Measurements from ENCODE around the gene SLAMF7.

GRCh38 chr1:160798439-160798838 is 59.4 kb downstream of the SLAMF7 start:
- TF ChIP-seq CTCF (IDR thresholded peaks at IDR 0.05) (no peak), POLR2A (IDR thresholded peaks at IDR 0.05) (no peak)
